NCI-H748 (cell line): ENCODE data around the gene PHC2.

Source experiments
- DNase-seq: peaks from one replicate; lab custom pipeline; 2025; ENCODE audit not compliant: unreplicated experiment; lab: John Stamatoyannopoulos, UW

PHC2 gene, protein sequence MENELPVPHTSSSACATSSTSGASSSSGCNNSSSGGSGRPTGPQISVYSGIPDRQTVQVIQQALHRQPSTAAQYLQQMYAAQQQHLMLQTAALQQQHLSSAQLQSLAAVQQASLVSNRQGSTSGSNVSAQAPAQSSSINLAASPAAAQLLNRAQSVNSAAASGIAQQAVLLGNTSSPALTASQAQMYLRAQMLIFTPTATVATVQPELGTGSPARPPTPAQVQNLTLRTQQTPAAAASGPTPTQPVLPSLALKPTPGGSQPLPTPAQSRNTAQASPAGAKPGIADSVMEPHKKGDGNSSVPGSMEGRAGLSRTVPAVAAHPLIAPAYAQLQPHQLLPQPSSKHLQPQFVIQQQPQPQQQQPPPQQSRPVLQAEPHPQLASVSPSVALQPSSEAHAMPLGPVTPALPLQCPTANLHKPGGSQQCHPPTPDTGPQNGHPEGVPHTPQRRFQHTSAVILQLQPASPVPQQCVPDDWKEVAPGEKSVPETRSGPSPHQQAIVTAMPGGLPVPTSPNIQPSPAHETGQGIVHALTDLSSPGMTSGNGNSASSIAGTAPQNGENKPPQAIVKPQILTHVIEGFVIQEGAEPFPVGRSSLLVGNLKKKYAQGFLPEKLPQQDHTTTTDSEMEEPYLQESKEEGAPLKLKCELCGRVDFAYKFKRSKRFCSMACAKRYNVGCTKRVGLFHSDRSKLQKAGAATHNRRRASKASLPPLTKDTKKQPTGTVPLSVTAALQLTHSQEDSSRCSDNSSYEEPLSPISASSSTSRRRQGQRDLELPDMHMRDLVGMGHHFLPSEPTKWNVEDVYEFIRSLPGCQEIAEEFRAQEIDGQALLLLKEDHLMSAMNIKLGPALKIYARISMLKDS

DNA sequence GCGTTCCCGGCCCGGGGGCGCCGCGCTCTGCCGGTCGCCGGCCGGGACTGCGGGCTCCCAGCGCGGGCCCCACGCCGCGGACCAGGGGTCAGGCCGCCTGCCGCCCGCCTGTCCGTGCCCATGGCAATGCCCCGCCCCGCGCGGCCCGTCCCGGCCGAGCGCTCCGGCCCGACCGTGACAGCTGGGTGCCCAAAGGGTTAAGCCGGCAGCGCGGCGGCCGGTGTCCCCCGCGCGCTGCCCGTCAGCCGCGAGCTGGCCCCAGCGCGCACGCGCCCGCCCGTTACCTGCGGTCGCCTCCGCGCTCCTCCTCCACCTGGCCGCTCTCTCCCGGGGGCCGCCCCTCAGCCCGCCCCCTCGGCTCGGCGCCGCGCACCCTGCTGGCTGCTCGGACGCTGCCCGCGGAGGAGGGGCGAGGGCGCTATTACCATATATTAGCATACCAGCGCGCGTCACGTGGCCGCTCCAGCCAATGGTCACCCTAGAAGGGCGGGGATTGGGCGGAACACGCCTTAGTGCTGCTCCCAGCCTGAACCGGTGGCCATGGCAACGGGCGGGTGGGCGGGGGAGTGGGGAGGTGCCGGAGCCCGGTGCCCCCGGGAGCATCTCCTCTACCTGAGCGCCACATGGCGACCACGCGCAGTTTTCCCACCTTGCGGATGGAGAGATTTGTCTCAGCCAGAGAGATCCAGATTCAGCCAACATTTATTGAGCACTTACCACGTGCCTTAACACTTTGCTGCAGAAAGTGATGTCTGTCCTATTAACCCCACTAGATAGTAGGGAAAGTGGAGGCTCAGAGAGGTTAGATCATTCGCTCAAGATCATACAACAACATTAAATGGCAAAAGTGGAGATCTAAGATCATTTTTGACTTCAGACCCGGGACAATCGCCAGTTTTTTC lies at the start of gene PHC2:
TSS of gene PHC2 (minus strand) at position 404 of the 902 bp plus-strand sequence. CDS start 55,556 bp downstream, outside the sequence.
- peak; percentile 97 for DNase-seq

DNA sequence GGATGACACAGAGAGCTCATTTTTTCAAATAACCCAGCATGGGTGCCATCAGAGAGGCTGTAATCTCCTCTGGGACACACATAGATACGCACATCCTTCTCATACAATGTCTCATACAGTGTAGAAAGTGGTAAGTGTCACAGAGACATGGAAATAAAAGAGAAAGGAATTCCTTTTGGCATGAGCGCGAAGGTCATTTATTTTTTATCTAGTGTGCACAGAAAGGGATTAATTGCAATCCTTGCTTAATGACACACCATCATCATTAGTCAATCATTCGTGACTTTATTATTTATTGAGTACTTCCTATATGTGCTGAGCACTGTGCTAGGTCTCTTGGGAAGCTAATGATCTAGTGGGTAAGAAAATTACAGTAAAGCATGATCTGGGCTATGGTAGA lies 46.6 kb upstream of the PHC2 start:
- DNase-seq = no peak

DNA sequence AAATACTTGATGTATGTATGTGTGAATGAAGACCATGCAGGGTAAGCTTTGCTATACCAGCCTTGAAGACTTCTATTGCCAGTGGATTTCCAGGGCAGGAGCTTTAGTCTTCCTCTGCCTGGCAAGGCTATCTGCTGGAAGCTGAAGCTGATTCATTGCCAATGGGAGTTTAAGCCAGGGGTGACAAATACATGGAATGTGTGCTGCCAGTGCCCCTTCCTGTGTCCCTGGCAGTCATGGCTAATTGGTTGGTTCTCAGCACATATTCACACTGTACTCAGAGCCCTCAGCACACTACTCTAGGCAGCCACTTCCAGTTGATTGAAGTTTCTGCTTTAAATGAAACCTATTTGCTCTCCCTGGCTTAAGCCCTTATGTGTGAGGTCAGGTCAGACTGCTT lies 43.0 kb upstream of the PHC2 start:
- no peak for DNase-seq

GRCh38 chr1:33472269-33472980 lies 41.5 kb upstream of the PHC2 start, which contains the start of gene ZSCAN20:
Gene ZSCAN20 (plus strand): TSS chr1:33472645. CDS start chr1:33479289, 6,644 bp downstream.
- peak; percentile 96 for DNase-seq

- DNase-seq = no peak
Observed at GRCh38 chr1:33471416-33471815, 40.5 kb upstream of the PHC2 start.

- peak; percentile 77 for DNase-seq
Observed at GRCh38 chr1:33470495-33471012, 39.7 kb upstream of the PHC2 start.

DNA sequence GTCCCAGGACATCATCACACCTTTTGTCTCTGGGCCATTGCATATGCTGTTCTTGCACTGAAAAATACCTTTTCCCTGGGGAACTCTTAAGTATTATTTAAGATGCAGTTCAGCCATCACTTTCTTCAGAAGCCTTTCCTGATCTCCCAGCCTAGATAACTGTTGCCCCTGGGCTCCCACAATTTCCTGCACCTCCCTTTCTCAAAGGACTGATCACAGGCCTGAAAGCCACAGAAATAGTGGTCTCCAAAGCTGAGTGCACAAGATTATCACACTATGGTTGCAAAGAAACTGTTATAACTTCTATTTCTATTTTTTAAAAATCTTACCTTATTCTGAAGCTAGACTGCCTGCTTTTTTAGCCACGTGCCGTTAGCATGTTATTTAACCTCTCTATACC lies 38.8 kb upstream of the PHC2 start:
- DNase-seq = no peak

DNA sequence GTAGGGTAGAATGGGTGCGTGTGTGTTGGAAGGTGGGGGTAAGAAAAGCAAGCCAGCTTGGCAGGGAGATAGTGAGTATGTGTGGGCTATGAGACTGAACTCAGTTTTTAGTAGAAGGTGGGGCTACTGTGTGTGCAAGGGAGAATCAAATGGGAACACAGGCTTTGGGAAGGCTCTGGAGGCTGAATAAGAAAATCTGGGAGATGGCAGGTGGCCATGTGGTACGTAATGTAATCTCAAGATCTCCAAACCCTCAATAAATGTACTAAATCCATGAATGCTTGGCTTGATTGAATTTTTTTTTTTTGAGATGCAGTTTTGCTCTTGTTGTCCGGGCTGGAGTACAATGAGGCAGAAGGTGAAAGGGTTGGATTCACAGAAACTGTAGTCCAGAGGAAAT lies 38.1 kb upstream of the PHC2 start:
- no peak for DNase-seq

DNA sequence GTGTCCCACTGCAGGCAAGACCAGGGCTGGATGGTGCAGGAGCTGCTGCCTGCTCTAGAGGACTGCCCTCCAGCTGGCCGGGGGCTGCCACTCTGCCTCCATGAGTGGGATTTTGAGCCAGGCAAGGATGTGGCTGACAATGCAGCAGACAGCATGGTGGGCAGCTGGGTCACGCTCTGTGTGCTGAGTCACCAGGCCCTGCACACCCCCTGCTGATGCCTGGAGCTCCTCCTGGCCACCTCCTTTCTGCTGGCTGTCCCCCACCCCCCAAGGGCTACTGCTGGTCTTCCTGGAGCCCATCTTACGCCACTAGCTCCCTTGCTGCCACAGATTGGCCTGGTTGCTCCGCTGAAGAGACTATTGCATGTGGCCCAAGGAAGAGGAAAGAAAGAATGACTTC lies 37.6 kb upstream of the PHC2 start:
- DNase-seq = no peak

GRCh38 chr1:33468011-33468410 lies 37.1 kb upstream of the PHC2 start:
- no peak for DNase-seq

- DNase-seq = no peak
Observed at GRCh38 chr1:33466159-33466558, 35.3 kb upstream of the PHC2 start.

GRCh38 chr1:33465316-33465715 lies 34.4 kb upstream of the PHC2 start:
- no peak for DNase-seq

- DNase-seq = no peak
Observed at GRCh38 chr1:33464552-33464951, 33.7 kb upstream of the PHC2 start.

GRCh38 chr1:33462405-33463164 lies 31.7 kb upstream of the PHC2 start:
- DNase-seq = no peak

- DNase-seq = no peak
Observed at GRCh38 chr1:33460947-33461629, 30.2 kb upstream of the PHC2 start.

DNA sequence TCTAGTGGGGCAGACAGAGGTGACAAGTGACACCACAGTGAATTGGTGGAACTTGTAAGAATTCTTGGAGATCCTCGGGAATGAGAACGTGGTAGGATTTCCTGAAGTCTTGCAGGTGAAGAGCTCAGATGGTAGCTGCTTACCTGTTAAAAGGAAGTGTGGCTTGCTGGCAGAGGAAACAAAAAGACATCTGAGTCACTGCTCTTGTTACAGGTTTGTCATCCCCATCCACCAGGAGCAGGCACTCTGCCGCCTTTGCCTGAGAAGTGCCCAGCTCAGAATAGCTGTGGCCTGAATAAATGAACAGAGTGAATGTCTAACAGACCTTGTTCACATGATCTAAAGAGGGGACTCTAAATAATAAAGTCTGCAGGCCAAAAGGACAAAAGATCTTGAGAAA lies 29.2 kb upstream of the PHC2 start:
- DNase-seq = no peak

GRCh38 chr1:33459691-33460090 lies 28.8 kb upstream of the PHC2 start:
- DNase-seq = no peak

- no peak for DNase-seq
Observed at GRCh38 chr1:33456502-33456886, 25.6 kb upstream of the PHC2 start.
